HCT116 (cell line): ENCODE measurements around the gene TMEM42. TPM values are rescaled to one million over a fixed set of nuclear protein-coding genes. Genes with fewer than 3 reads are reported as not detected.

Source experiments
- ATAC-seq: fragments of 200-7000 bp; cut with Tn5 transposase; 2 replicates; pipeline ENCODE4 v1.9.1; 2020; ENCODE audit warnings: mild to moderate bottlenecking, moderate library complexity
- BruUV-seq: library from RNA; stranded (reverse); fragments of 400-500 nt; replicated peaks from 2 replicates; lab custom pipeline; 2021; lab: Mats Ljungman, UMichigan
- CTCF ChIA-PET: fragments of 300-600 bp; sonication (Branson Sonifier 250); formaldehyde crosslinking; loops from one replicate; lab custom pipeline; 2021; ENCODE audit warnings: antibody characterized with exemption; lab: Charles Lee
- POLR2A ChIA-PET: fragments of 300-600, 350-600 bp; sonication (Branson Sonifier 250); formaldehyde crosslinking; loops from one replicate; lab custom pipeline; 2021; ENCODE audit warnings: antibody characterized with exemption; lab: Charles Lee
- RAD21 ChIA-PET, 2 experiments: fragments of 300-600 bp; sonication (Branson Sonifier 250); formaldehyde crosslinking; loops; one replicate each; lab custom pipeline; 2023; ENCODE audit warnings: low total read pairs in 2 of 2; ENCODE audit not compliant: uncharacterized antibody in 2 of 2, unreplicated experiment in 2 of 2, low non-redundant PET in 1 of 2; lab: Charles Lee
- DNase-seq: peaks from one replicate; pipeline ENCODE4 v3.0.0-alpha.2; 2010; ENCODE audit warnings: low read depth, low spot score
- H2AFZ ChIP-seq: fragments of 200-600 bp; shearing (Covaris generic), sonication (generic); 2 replicates; pipeline ENCODE4 v1.6.1; 2017; ENCODE audit warnings: low read depth, mixed run types, mixed read lengths, antibody characterized with exemption, low read length; ENCODE audit not compliant: poor library complexity, severe bottlenecking
- H3K27ac ChIP-seq: 2 replicates; pipeline ENCODE4 v1.5.1; 2012; ENCODE audit warnings: low read depth, low read length
- H3K27me3 ChIP-seq: fragments of 200-600 bp; sonication (generic); 2 replicates; pipeline ENCODE4 v1.6.1; 2016; ENCODE audit warnings: mixed run types, low read length, mixed read lengths; ENCODE audit not compliant: insufficient read depth
- H3K36me3 ChIP-seq, 2 experiments: fragments of 200-500 bp in 1 of 2; fragments of 200-600 bp in 1 of 2; sonication (Bioruptor generic) in 1 of 2; sonication (generic) in 1 of 2; 2 replicates each; pipeline versions ENCODE4 v1.5.1 to v1.6.1; 2014 to 2016; ENCODE audit warnings: low read length in 2 of 2, inconsistent platforms in 1 of 2, mixed read lengths in 1 of 2, mixed run types in 1 of 2; ENCODE audit not compliant: insufficient read depth in 2 of 2, control insufficient read depth in 1 of 2
- H3K4me1 ChIP-seq, 2 experiments: fragments of 200-600 bp in 1 of 2; sonication (generic) in 1 of 2; 2 replicates each; pipeline versions ENCODE4 v1.5.1 to v1.6.1; 2012 to 2017; ENCODE audit warnings: low read length in 2 of 2, inconsistent platforms in 1 of 2, mild to moderate bottlenecking in 1 of 2, mixed read lengths in 1 of 2, mixed run types in 1 of 2, moderate library complexity in 1 of 2; ENCODE audit not compliant: insufficient read depth in 2 of 2, control insufficient read depth in 1 of 2
- H3K4me2 ChIP-seq: fragments of 200-600 bp; sonication (generic); 2 replicates; pipeline ENCODE4 v1.6.1; 2017; ENCODE audit warnings: mixed run types, low read length, mixed read lengths
- H3K4me3 ChIP-seq, 2 experiments: fragments of 200-600 bp in 1 of 2; sonication (generic) in 1 of 2; replicated peaks in 1 of 2; 2 replicates each; pipeline ENCODE4 v1.5.1; 2011 to 2016; ENCODE audit warnings: low read length in 2 of 2, control low read depth in 1 of 2, low read depth in 1 of 2, mild to moderate bottlenecking in 1 of 2, mixed read lengths in 1 of 2, mixed run types in 1 of 2
- H3K79me2 ChIP-seq: fragments of 200-600 bp; sonication (generic); 2 replicates; pipeline ENCODE4 v1.6.1; 2017; ENCODE audit warnings: mild to moderate bottlenecking, mixed run types, low read length, moderate library complexity, mixed read lengths; ENCODE audit not compliant: insufficient read depth
- H3K9ac ChIP-seq: fragments of 200-600 bp; sonication (generic); 2 replicates; pipeline ENCODE4 v1.6.1; 2016; ENCODE audit warnings: low read length, mixed read lengths
- H3K9me2 ChIP-seq: fragments of 200-600 bp; sonication (generic), shearing (Covaris generic); 2 replicates; pipeline ENCODE4 v1.6.1; 2017; ENCODE audit warnings: mixed run types, mild to moderate bottlenecking, moderate library complexity; ENCODE audit not compliant: insufficient read depth
- H3K9me3 ChIP-seq, 2 experiments: fragments of 200-500 bp in 1 of 2; fragments of 200-600 bp in 1 of 2; sonication (Bioruptor generic) in 1 of 2; sonication (generic) in 1 of 2; 2 replicates each; pipeline ENCODE4 v1.6.1; 2014 to 2017; ENCODE audit warnings: low read length in 2 of 2, mixed read lengths in 2 of 2, inconsistent platforms in 1 of 2, low read depth in 1 of 2, mild to moderate bottlenecking in 1 of 2, mixed run types in 1 of 2, moderate library complexity in 1 of 2; ENCODE audit not compliant: control insufficient read depth in 1 of 2, insufficient read depth in 1 of 2
- H4K20me1 ChIP-seq: fragments of 200-600 bp; sonication (generic), shearing (Covaris generic); 2 replicates; pipeline ENCODE4 v1.6.1; 2017; ENCODE audit warnings: mixed run types, mild to moderate bottlenecking, moderate library complexity; ENCODE audit not compliant: insufficient read depth
- EZH2 ChIP-seq: fragments of 200-600 bp; sonication (generic); IDR thresholded peaks from 2 replicates; pipeline ENCODE4 v1.6.1; 2017; ENCODE audit warnings: antibody characterized with exemption, mixed run types
- EZH2phosphoT487 ChIP-seq: fragments of 200-600 bp; IDR thresholded peaks from 2 replicates; pipeline ENCODE4 v1.6.1; 2018; ENCODE audit warnings: antibody characterized with exemption, borderline replicate concordance
- FOSL1 ChIP-seq: IDR thresholded peaks from 2 replicates; pipeline ENCODE4 v1.6.1; 2012; ENCODE audit warnings: low read depth
- POLR2AphosphoS5 ChIP-seq: IDR thresholded peaks from 2 replicates; pipeline ENCODE4 v1.6.1; 2011; ENCODE audit warnings: mild to moderate bottlenecking, low read depth, low read length, moderate library complexity
- SIN3A ChIP-seq: IDR thresholded peaks from 2 replicates; pipeline ENCODE4 v1.6.1; 2012; ENCODE audit warnings: low read depth
- SP1 ChIP-seq: IDR thresholded peaks from 2 replicates; pipeline ENCODE4 v1.6.1; 2012; ENCODE audit warnings: low read depth
- TCF7L2 ChIP-seq: IDR thresholded peaks from 2 replicates; pipeline ENCODE4 v1.7.0; 2011; ENCODE audit warnings: borderline replicate concordance, inconsistent platforms; ENCODE audit not compliant: insufficient read depth, insufficient read length; ENCODE audit errors: extremely low read depth
- YY1 ChIP-seq: IDR thresholded peaks from 2 replicates; pipeline ENCODE4 v1.6.1; 2011; ENCODE audit warnings: low read length, low read depth, moderate library complexity, mild to moderate bottlenecking; ENCODE audit not compliant: insufficient replicate concordance; ENCODE audit errors: extremely low read depth
- ZNF274 ChIP-seq: fragments of 200-500 bp; sonication (Bioruptor generic); IDR thresholded peaks from 2 replicates; pipeline ENCODE4 v1.6.1; 2014; ENCODE audit warnings: mild to moderate bottlenecking, low read depth, low read length, inconsistent platforms
- intact Hi-C: fragments of 100-400 bp; cut with micrococcal nuclease; formaldehyde crosslinking; loops from 2 replicates; pipeline ENCODE4 v1.10.0; 2022
- total RNA-seq: library from RNA; stranded (reverse); gene quantifications from one replicate; pipeline ENCODE4 v1.2.1, GENCODE V29; 2021; ENCODE audit not compliant: unreplicated experiment
- TF ChIP-seq, protein P1 (sequence below): IDR thresholded peaks from 2 replicates; pipeline ENCODE4 v1.6.1; 2011; ENCODE audit warnings: mild to moderate bottlenecking, low read length, moderate library complexity; ENCODE audit not compliant: insufficient replicate concordance; ENCODE audit errors: extremely low read depth
- TF ChIP-seq, protein P2 (sequence below): IDR thresholded peaks from 2 replicates; pipeline ENCODE4 v1.6.1; 2012; ENCODE audit warnings: low read depth

The TMEM42 gene
- total RNA-seq, 1 experiment from 2014 or later = 13.9 TPM

DNA sequence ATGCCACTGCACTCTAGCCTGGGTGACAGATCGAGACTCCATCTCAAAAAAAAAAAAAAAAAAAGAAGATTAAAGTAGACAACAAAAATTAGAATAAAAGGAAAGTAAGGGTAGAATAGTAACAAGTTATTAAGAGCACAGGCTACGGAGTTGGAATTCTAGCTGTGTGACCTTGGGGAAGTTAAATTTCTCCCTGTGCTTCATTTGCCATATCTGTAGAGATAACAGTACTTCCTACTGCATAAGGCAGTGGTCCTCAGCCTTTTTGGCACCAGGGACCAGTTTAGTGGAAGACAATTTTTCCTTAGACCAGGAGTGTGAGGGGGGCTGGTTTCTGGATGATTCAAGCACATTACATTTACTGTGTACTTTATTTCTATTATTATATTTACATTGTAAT is 28.7 kb upstream of the TMEM42 start (continued):
- TF ChIP-seq, protein P1, sequence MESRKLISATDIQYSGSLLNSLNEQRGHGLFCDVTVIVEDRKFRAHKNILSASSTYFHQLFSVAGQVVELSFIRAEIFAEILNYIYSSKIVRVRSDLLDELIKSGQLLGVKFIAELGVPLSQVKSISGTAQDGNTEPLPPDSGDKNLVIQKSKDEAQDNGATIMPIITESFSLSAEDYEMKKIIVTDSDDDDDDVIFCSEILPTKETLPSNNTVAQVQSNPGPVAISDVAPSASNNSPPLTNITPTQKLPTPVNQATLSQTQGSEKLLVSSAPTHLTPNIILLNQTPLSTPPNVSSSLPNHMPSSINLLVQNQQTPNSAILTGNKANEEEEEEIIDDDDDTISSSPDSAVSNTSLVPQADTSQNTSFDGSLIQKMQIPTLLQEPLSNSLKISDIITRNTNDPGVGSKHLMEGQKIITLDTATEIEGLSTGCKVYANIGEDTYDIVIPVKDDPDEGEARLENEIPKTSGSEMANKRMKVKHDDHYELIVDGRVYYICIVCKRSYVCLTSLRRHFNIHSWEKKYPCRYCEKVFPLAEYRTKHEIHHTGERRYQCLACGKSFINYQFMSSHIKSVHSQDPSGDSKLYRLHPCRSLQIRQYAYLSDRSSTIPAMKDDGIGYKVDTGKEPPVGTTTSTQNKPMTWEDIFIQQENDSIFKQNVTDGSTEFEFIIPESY = no peak
- TF ChIP-seq FOSL1 = no peak
- TF ChIP-seq SP1 = no peak
- no peak for TF ChIP-seq ZNF274
- TF ChIP-seq POLR2AphosphoS5 = no peak

- TF ChIP-seq TCF7L2 (no peak), EZH2phosphoT487 (no peak), SIN3A (no peak), POLR2AphosphoS5 (no peak), EZH2 (no peak), FOSL1 (no peak), SP1 (no peak), ZNF274 (no peak), YY1 (no peak)
- TF ChIP-seq, protein P2, sequence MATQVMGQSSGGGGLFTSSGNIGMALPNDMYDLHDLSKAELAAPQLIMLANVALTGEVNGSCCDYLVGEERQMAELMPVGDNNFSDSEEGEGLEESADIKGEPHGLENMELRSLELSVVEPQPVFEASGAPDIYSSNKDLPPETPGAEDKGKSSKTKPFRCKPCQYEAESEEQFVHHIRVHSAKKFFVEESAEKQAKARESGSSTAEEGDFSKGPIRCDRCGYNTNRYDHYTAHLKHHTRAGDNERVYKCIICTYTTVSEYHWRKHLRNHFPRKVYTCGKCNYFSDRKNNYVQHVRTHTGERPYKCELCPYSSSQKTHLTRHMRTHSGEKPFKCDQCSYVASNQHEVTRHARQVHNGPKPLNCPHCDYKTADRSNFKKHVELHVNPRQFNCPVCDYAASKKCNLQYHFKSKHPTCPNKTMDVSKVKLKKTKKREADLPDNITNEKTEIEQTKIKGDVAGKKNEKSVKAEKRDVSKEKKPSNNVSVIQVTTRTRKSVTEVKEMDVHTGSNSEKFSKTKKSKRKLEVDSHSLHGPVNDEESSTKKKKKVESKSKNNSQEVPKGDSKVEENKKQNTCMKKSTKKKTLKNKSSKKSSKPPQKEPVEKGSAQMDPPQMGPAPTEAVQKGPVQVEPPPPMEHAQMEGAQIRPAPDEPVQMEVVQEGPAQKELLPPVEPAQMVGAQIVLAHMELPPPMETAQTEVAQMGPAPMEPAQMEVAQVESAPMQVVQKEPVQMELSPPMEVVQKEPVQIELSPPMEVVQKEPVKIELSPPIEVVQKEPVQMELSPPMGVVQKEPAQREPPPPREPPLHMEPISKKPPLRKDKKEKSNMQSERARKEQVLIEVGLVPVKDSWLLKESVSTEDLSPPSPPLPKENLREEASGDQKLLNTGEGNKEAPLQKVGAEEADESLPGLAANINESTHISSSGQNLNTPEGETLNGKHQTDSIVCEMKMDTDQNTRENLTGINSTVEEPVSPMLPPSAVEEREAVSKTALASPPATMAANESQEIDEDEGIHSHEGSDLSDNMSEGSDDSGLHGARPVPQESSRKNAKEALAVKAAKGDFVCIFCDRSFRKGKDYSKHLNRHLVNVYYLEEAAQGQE = no peak
- H3K27me3 ChIP-seq = no peaks in the 10 kb centered on the region
- RAD21 ChIA-PET = no interaction called here
- intact Hi-C loops = no loop called here
- no peak for DNase-seq
- H3K9ac ChIP-seq = no peak overlapping the region
- H3K9me2 ChIP-seq = no peaks in the 10 kb centered on the region
- ATAC-seq = no peak
- peaks cover 17 to 49% of the 10 kb centered on the region in 2 experiments for H3K36me3 ChIP-seq
- H3K4me1 ChIP-seq = no peaks in the 10 kb centered on the region
- no peak overlapping the region for H2AFZ ChIP-seq
- no peaks in the 10 kb centered on the region for H4K20me1 ChIP-seq
- no peak overlapping the region for H3K27ac ChIP-seq
- POLR2A ChIA-PET = no interaction called here
- no TSS peak for BruUV-seq
- no peak overlapping the region for H3K4me2 ChIP-seq
- H3K4me3 ChIP-seq = no peak overlapping the region
- H3K79me2 ChIP-seq = no peaks in the 10 kb centered on the region
- peaks cover 0 to 8% of the 10 kb centered on the region in 2 experiments; a peak in 1 of 4 replicates for H3K9me3 ChIP-seq
- CTCF ChIA-PET = no interaction called here
Measured at GRCh38 chr3:44833394-44833793, 28.3 kb upstream of the TMEM42 start.
